HL-60 (cell line): ENCODE data around the gene PAQR5.

Source experiments
- DNase-seq, 2 experiments: peaks; one replicate each; pipeline ENCODE4 v3.0.0-alpha.2; 2010 to 2020; ENCODE audit warnings: low read depth in 1 of 2, low spot score in 1 of 2
- H3K27ac ChIP-seq: fragments of 250-450 bp; sonication (Bioruptor Pico); replicated peaks from 2 replicates; pipeline ENCODE4 v1.5.1; 2020; ENCODE audit warnings: mild to moderate bottlenecking, moderate library complexity
- H3K27me3 ChIP-seq: fragments of 250-450 bp; sonication (Bioruptor Pico); 2 replicates; pipeline ENCODE4 v1.5.1; 2021; ENCODE audit warnings: mild to moderate bottlenecking, moderate library complexity; ENCODE audit not compliant: insufficient read depth, poor library complexity, severe bottlenecking
- H3K4me3 ChIP-seq: replicated peaks from 2 replicates; pipeline ENCODE4 v1.5.1; 2011; ENCODE audit warnings: mild to moderate bottlenecking, control low read depth, low read length; ENCODE audit not compliant: insufficient read depth
- CTCF ChIP-seq: IDR thresholded peaks from one replicate; pipeline ENCODE4 v1.5.1; 2011; ENCODE audit warnings: low read length, control low read depth, inconsistent platforms; ENCODE audit not compliant: insufficient read depth
- GABPA ChIP-seq: IDR thresholded peaks from 2 replicates; pipeline ENCODE4 v1.6.1; 2012; ENCODE audit warnings: low read depth
- POLR2AphosphoS5 ChIP-seq: IDR thresholded peaks from 2 replicates; pipeline ENCODE4 v1.6.1; 2012; ENCODE audit warnings: low read depth
- REST ChIP-seq: IDR thresholded peaks from 2 replicates; pipeline ENCODE4 v1.6.1; 2012; ENCODE audit warnings: low read depth; ENCODE audit not compliant: insufficient replicate concordance
- SPI1 ChIP-seq: IDR thresholded peaks from 2 replicates; pipeline ENCODE4 v1.6.1; 2012; ENCODE audit warnings: low read depth, mild to moderate bottlenecking, borderline replicate concordance

PAQR5 gene

GRCh38 chr15:69304182-69304545 lies 5.5 kb downstream of the PAQR5 start:
- Histone ChIP-seq H3K4me3 (no peak overlapping the region), H3K27ac (no peak overlapping the region), H3K27me3 (peaks cover 10% of the 10 kb centered on the region)
- no peak for TF ChIP-seq REST
- no peak for TF ChIP-seq SPI1
- no peak for TF ChIP-seq CTCF
- no peak for TF ChIP-seq GABPA
- no peak for TF ChIP-seq POLR2AphosphoS5
- no peak for DNase-seq

GRCh38 chr15:69305204-69305931 lies 6.7 kb downstream of the PAQR5 start:
- no peak for DNase-seq
- Histone ChIP-seq H3K27ac (no peak overlapping the region), H3K4me3 (no peak overlapping the region), H3K27me3 (peaks cover 3% of the 10 kb centered on the region)
- no peak for TF ChIP-seq REST
- no peak for TF ChIP-seq CTCF
- no peak for TF ChIP-seq POLR2AphosphoS5
- TF ChIP-seq GABPA = no peak
- TF ChIP-seq SPI1 = no peak

GRCh38 chr15:69305933-69306568 lies 7.3 kb downstream of the PAQR5 start:
- no peak overlapping the region for H3K27ac ChIP-seq
- DNase-seq = no peak
- no peak overlapping the region for H3K4me3 ChIP-seq
- H3K27me3 ChIP-seq = peaks cover 1% of the 10 kb centered on the region
- no peak for TF ChIP-seq REST
- no peak for TF ChIP-seq CTCF
- TF ChIP-seq POLR2AphosphoS5 = no peak
- TF ChIP-seq SPI1 = no peak
- no peak for TF ChIP-seq GABPA
